PC-3 (cell line): ENCODE data around the gene MBOAT1. TPM values are rescaled to one million over a fixed set of nuclear protein-coding genes. Genes with fewer than 3 reads are reported as not detected.
A peak's percentile ranks its signal among the peaks of the same experiment; 100 is the strongest.

Source experiments
- ATAC-seq: fragments of 200-7000 bp; cut with Tn5 transposase; 2 replicates; pipeline ENCODE4 v1.9.1; 2020; ENCODE audit warnings: mild to moderate bottlenecking, moderate library complexity
- BruUV-seq: library from RNA; stranded (reverse); fragments of 400-500 nt; replicated peaks from 2 replicates; lab custom pipeline; 2021; lab: Mats Ljungman, UMichigan
- CTCF ChIA-PET: fragments of 300-600 bp; sonication (Branson Sonifier 250); formaldehyde crosslinking; loops from one replicate; lab custom pipeline; 2022; ENCODE audit warnings: antibody characterized with exemption; lab: Charles Lee
- POLR2A ChIA-PET: fragments of 300-600 bp; sonication (Branson Sonifier 250); formaldehyde crosslinking; loops from one replicate; lab custom pipeline; 2022; ENCODE audit warnings: antibody characterized with exemption; ENCODE audit not compliant: unreplicated experiment; lab: Charles Lee
- DNase-seq: peaks from one replicate; pipeline ENCODE4 v3.0.0-alpha.2; 2015
- H2AFZ ChIP-seq: fragments of 300-600 bp; sonication (generic); 2 replicates; pipeline ENCODE4 v1.6.0; 2016; ENCODE audit warnings: antibody characterized with exemption, low read length
- H3F3A ChIP-seq: fragments of 300-600 bp; sonication (generic); one replicate; pipeline ENCODE4 v1.6.0; 2017; ENCODE audit warnings: antibody characterized with exemption, low read length, control low read depth, mild to moderate bottlenecking; ENCODE audit not compliant: unreplicated experiment
- H3K27ac ChIP-seq: fragments of 300-600 bp; sonication (generic); 2 replicates; pipeline ENCODE4 v1.5.1; 2016; ENCODE audit warnings: mild to moderate bottlenecking, low read length
- H3K27me3 ChIP-seq: fragments of 300-600 bp; sonication (generic); 2 replicates; pipeline ENCODE4 v1.6.1; 2016; ENCODE audit warnings: low read length, mixed read lengths
- H3K36me3 ChIP-seq: fragments of 300-600 bp; sonication (generic); 2 replicates; pipeline ENCODE4 v1.6.1; 2016; ENCODE audit warnings: low read depth, mixed run types, low read length, mixed read lengths
- H3K4me1 ChIP-seq: fragments of 300-600 bp; sonication (generic); 2 replicates; pipeline ENCODE4 v1.5.1; 2016; ENCODE audit warnings: low read length; ENCODE audit not compliant: insufficient read depth
- H3K4me2 ChIP-seq: fragments of 300-600 bp; sonication (generic); 2 replicates; pipeline ENCODE4 v1.6.0; 2016; ENCODE audit warnings: low read length
- H3K4me3 ChIP-seq: fragments of 300-600 bp; sonication (generic); 2 replicates; pipeline ENCODE4 v1.5.1; 2016; ENCODE audit warnings: mild to moderate bottlenecking, low read length, mixed read lengths
- H3K79me2 ChIP-seq: fragments of 300-600 bp; sonication (generic); 2 replicates; pipeline ENCODE4 v1.6.1; 2017; ENCODE audit warnings: low read length, mixed read lengths
- H3K9ac ChIP-seq: fragments of 300-600 bp; sonication (generic); 2 replicates; pipeline ENCODE4 v1.6.0; 2016; ENCODE audit warnings: mild to moderate bottlenecking, low read length
- H3K9me2 ChIP-seq: fragments of 300-600 bp; sonication (generic); replicated peaks from 2 replicates; pipeline ENCODE4 v1.6.1; 2016; ENCODE audit warnings: mixed run types, low read length, mixed read lengths
- H3K9me3 ChIP-seq: fragments of 300-600 bp; sonication (generic); 2 replicates; pipeline ENCODE4 v1.6.1; 2016; ENCODE audit warnings: low read length, mixed read lengths
- H4K20me1 ChIP-seq: fragments of 300-600 bp; sonication (generic); 2 replicates; pipeline ENCODE4 v1.6.1; 2016; ENCODE audit warnings: low read length, mixed read lengths
- EZH2 ChIP-seq: fragments of 300-600 bp; sonication (generic); IDR thresholded peaks from one replicate; pipeline ENCODE4 v1.6.1; 2017; ENCODE audit warnings: antibody characterized with exemption, mild to moderate bottlenecking, low read length; ENCODE audit not compliant: unreplicated experiment
- EZH2phosphoT487 ChIP-seq: fragments of 300-600 bp; sonication (generic); IDR thresholded peaks from 2 replicates; pipeline ENCODE4 v1.6.1; 2018; ENCODE audit warnings: mild to moderate bottlenecking, antibody characterized with exemption, low read length, borderline replicate concordance
- intact Hi-C: fragments of 100-400 bp; cut with micrococcal nuclease; formaldehyde crosslinking; loops from 2 replicates; pipeline ENCODE4 v1.9.0; 2023
- total RNA-seq: library from RNA; depleted of rRNA; stranded (reverse); fragments of >200 nt; gene quantifications from 2 replicates; pipeline ENCODE4 v1.2.3, GENCODE V29; 2014
- TF ChIP-seq, protein P1 (sequence below): fragments of 300-600 bp; sonication (generic); conservative IDR thresholded peaks from 2 replicates; pipeline ENCODE4 v1.5.1; 2017; ENCODE audit warnings: antibody characterized with exemption, low read depth, mild to moderate bottlenecking, low read length

MBOAT1 gene
- total RNA-seq, 1 experiment from 2014 or later = 8.4 TPM

DNA sequence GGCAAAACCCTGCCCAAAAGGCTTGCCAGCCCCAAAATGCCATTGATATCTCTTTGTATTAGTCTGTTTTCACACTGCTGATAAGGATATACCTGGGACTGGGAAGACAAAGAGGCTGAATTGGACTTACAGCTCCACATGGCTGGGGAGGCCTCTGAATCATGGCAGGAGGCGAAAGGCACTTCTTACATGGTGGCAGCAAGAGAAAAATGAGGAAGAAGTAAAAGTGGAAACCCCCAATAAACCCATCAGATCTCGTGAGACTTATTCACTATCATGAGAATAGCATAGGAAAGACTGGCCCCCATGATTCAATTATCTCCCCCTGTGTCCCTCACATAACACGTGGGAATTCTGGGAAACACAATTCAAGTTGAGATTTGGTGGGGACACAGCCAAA lies 28.6 kb downstream of the MBOAT1 start:
- intact Hi-C loops = loop anchor here (1.0 kb wide), 1 partner anchor 29 kb away; the partner anchor contains the start of gene MBOAT1
- Histone ChIP-seq H3K9me2 (no peaks in the 10 kb centered on the region), H3K27me3 (no peaks in the 10 kb centered on the region), H3F3A (peaks cover 4% of the 10 kb centered on the region), H3K4me3 (no peak overlapping the region), H3K4me2 (peak overlapping the region; percentile 44), H2AFZ (no peak overlapping the region), H3K79me2 (no peaks in the 10 kb centered on the region), H3K9ac (no peak overlapping the region), H3K4me1 (peaks cover 15% of the 10 kb centered on the region), H3K9me3 (no peaks in the 10 kb centered on the region), H3K27ac (peak overlapping the region; percentile 46), H4K20me1 (no peaks in the 10 kb centered on the region), H3K36me3 (no peaks in the 10 kb centered on the region; the same call in 1 of the 2 replicates)
- ChIA-PET POLR2A (no interaction called here), CTCF (no interaction called here)
- ATAC-seq (no peak), DNase-seq (no peak)
- no peak for TF ChIP-seq EZH2phosphoT487
- TF ChIP-seq, protein P1, sequence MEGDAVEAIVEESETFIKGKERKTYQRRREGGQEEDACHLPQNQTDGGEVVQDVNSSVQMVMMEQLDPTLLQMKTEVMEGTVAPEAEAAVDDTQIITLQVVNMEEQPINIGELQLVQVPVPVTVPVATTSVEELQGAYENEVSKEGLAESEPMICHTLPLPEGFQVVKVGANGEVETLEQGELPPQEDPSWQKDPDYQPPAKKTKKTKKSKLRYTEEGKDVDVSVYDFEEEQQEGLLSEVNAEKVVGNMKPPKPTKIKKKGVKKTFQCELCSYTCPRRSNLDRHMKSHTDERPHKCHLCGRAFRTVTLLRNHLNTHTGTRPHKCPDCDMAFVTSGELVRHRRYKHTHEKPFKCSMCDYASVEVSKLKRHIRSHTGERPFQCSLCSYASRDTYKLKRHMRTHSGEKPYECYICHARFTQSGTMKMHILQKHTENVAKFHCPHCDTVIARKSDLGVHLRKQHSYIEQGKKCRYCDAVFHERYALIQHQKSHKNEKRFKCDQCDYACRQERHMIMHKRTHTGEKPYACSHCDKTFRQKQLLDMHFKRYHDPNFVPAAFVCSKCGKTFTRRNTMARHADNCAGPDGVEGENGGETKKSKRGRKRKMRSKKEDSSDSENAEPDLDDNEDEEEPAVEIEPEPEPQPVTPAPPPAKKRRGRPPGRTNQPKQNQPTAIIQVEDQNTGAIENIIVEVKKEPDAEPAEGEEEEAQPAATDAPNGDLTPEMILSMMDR = no peak
- TF ChIP-seq EZH2 = no peak
- BruUV-seq = no TSS peak

- no peak overlapping the region for H3K4me3 ChIP-seq
- H3K27me3 ChIP-seq = no peaks in the 10 kb centered on the region
- DNase-seq (peak; percentile 97), ATAC-seq (peak; percentile 99)
- no peaks in the 10 kb centered on the region for H3K9me2 ChIP-seq
- H2AFZ ChIP-seq = no peak overlapping the region
- no peaks in the 10 kb centered on the region for H3K79me2 ChIP-seq
- ChIA-PET POLR2A (no interaction called here), CTCF (interaction anchor here (0.5 kb wide), 1 partner anchor 108 kb away, joined by 7 read pairs; no protein-coding TSS in a partner anchor)
- H3K9me3 ChIP-seq = no peaks in the 10 kb centered on the region
- intact Hi-C loops = loop anchor here (1.0 kb wide), 1 partner anchor 29 kb away; the partner anchor contains the start of gene MBOAT1
- H3K27ac ChIP-seq = peak overlapping the region; percentile 61
- TF ChIP-seq, protein P1 = peak; percentile 52
- no peak for TF ChIP-seq EZH2
- TF ChIP-seq EZH2phosphoT487 = no peak
- no TSS peak for BruUV-seq
- H3K9ac ChIP-seq = no peak overlapping the region
- peaks cover 15% of the 10 kb centered on the region for H3K4me1 ChIP-seq
- no peaks in the 10 kb centered on the region for H3K36me3 ChIP-seq
- peak overlapping the region; percentile 56 for H3K4me2 ChIP-seq
- H3F3A ChIP-seq = peaks cover 4% of the 10 kb centered on the region
- no peaks in the 10 kb centered on the region for H4K20me1 ChIP-seq
Observed at GRCh38 chr6:20182926-20183521, 29.2 kb downstream of the MBOAT1 start.

GRCh38 chr6:20182069-20182468 lies 30.2 kb downstream of the MBOAT1 start:
- no TSS peak for BruUV-seq

More at GRCh38 chr6:20182069-20182468, 30.2 kb downstream of the MBOAT1 start:
- Histone ChIP-seq H2AFZ (no peak overlapping the region), H3K27me3 (no peaks in the 10 kb centered on the region), H3K4me3 (no peak overlapping the region), H3K4me1 (peaks cover 15% of the 10 kb centered on the region), H3K9me2 (no peaks in the 10 kb centered on the region), H3K9ac (no peak overlapping the region), H3K36me3 (no peaks in the 10 kb centered on the region), H3K79me2 (no peaks in the 10 kb centered on the region), H3K4me2 (no peak overlapping the region), H3F3A (peaks cover 4% of the 10 kb centered on the region), H3K27ac (peak overlapping the region; percentile 61; the same call in 1 of the 2 replicates), H4K20me1 (no peaks in the 10 kb centered on the region), H3K9me3 (no peaks in the 10 kb centered on the region)
- TF ChIP-seq, protein P1 = no peak
- TF ChIP-seq EZH2phosphoT487 (no peak), EZH2 (no peak)
- no peak for DNase-seq
- no peak for ATAC-seq
- intact Hi-C loops = no loop called here
- ChIA-PET POLR2A (no interaction called here), CTCF (no interaction called here)
